GM12873 (cell line): ENCODE data around the gene RPS6KA1.
A peak's percentile ranks its signal among the peaks of the same experiment; 100 is the strongest.

Experiments
- CTCF ChIP-seq: IDR thresholded peaks from 2 replicates; pipeline ENCODE4 v1.5.1; 2012; ENCODE audit warnings: low read depth, mild to moderate bottlenecking, moderate library complexity, low read length, control low read depth; ENCODE audit not compliant: insufficient read depth; ENCODE audit errors: missing control alignments

The RPS6KA1 gene

GRCh38 chr1:26602378-26602959, 72.9 kb downstream of the RPS6KA1 start:
- TF ChIP-seq CTCF = peak; percentile 70

GRCh38 chr1:26603856-26604255, 74.3 kb downstream of the RPS6KA1 start:
- no peak for TF ChIP-seq CTCF

DNA sequence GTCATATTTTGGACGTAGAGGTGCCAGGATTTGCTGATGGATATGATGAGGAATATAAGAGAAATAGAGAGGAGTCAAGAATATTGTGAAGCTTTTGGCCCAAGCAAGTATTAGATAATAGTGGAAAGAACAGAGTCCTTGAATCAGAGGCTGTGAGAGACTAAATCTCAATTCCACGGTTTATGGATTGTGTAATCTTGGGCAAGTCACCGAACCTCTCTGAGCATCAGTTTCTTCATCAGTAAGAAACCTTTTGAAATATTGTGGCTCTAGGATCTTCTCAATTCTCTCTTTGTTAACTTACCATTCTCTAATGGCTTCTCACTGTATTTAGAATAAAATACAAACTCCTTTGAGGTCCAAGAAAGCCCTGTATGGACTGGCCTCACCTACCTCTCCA, 77.6 kb downstream of the RPS6KA1 start:
- no peak for TF ChIP-seq CTCF

DNA sequence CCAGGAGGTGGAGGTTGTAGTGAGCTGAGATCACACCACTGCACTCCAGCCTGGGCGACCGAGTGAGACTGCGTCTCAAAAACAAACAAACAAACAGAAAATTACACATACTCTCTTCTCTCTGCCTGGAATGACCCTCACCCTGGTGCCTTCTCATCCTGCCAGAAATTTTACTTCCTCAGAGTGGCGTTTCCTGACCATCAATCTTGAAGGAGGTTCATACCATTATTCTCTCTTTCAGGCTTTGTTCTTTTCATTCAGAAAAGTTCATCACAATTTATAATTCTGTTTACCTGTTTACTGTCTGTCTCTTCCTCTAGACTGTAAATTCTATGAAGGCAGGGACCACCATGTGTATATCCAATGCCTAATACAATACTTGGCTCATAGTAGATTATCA, 79.3 kb downstream of the RPS6KA1 start:
- no peak for TF ChIP-seq CTCF

DNA sequence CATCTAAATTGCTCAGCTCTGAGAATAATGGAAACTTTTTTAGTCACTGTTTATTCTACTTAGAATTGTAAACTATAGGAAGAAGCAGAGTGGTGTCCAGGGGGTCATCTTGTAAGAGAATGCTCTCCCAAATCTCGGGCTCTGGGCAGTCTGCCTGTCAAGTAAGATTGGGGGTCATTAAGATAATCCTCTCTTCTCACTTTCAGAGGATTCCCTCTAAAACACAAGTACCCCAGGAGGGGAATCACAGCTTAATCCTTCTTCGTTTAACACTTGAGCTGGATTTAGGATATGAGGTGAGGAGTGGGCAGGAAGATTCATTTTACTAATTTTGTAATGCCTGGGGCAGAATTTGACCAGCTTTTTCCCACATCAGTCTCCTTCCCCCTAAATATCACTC, 81.2 kb downstream of the RPS6KA1 start:
- TF ChIP-seq CTCF = no peak

DNA sequence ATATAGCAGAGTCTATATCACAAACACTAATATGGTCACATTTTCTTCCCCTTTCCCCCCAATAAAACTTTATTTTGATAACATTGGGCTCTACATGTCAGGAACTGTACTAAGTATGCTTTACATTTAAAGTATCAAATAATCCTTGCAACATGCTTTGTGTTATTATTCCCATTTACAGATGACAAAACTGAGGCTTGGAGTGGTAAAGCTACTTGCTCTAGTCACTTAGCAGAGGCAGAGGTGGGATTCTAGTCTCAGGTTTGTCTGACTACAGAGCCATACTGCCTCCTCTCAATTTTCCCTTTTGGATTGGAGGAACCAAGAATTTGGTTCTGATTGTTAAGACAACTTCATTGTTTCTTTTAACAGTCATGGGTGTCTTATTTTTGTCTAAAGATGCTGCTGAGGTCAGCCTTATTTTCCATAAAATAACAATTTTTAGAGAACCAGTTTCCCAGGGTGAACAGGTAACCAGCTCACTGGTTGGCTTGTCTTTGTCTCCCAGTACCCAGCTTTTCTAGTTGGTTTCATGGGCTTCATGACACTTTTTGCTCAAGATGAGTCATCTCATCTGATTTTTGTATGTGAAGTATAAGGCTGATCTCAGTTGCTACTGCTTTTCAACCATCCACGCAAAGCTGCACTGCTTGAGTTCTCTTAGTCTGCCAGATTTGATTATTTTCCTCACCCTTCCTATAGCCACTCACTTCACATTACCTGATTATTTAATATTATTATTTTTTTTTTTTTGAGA, 85.3 kb downstream of the RPS6KA1 start:
- no peak for TF ChIP-seq CTCF

GRCh38 chr1:26616881-26617280, 87.3 kb downstream of the RPS6KA1 start:
- TF ChIP-seq CTCF = no peak
